Measurements from ENCODE around the gene FAM83F.

The FAM83F gene

GRCh38 chr22:39994041-39994565 lies 651 bp upstream of the FAM83F start:
- DNase-seq: peak; percentile 54
- ATAC-seq: peak; percentile 65

GRCh38 chr22:39995393-39996252 lies 869 bp downstream of the FAM83F start:
- ATAC-seq: no peak

GRCh38 chr22:39996732-39997131 lies 2.0 kb downstream of the FAM83F start:
- DNase-seq (no peak), ATAC-seq (no peak)

More at GRCh38 chr22:39995393-39996252, 869 bp downstream of the FAM83F start:
- DNase-seq: no peak

GRCh38 chr22:39997421-39997820 lies 2.7 kb downstream of the FAM83F start:
- DNase-seq (no peak), ATAC-seq (no peak)

GRCh38 chr22:39997939-39998726 lies 3.4 kb downstream of the FAM83F start:
- no peak for ATAC-seq
- DNase-seq: no peak

- no peak for DNase-seq
- no peak for ATAC-seq
Measured at GRCh38 chr22:39999144-39999757, 4.5 kb downstream of the FAM83F start.

GRCh38 chr22:40000171-40000570 lies 5.4 kb downstream of the FAM83F start:
- no peak for DNase-seq
- no peak for ATAC-seq

GRCh38 chr22:40001106-40001505 lies 6.4 kb downstream of the FAM83F start:
- no peak for ATAC-seq
- DNase-seq: no peak

GRCh38 chr22:40001800-40002577 lies 7.2 kb downstream of the FAM83F start:
- DNase-seq: no peak
- ATAC-seq: no peak

GRCh38 chr22:40002935-40003715 lies 8.4 kb downstream of the FAM83F start:
- DNase-seq (no peak), ATAC-seq (no peak)

GRCh38 chr22:40004836-40005235 lies 10.1 kb downstream of the FAM83F start:
- DNase-seq: no peak
- ATAC-seq: no peak

- ATAC-seq: no peak
- no peak for DNase-seq
Measured at GRCh38 chr22:40006641-40007040, 11.9 kb downstream of the FAM83F start.

GRCh38 chr22:40007853-40008710 lies 13.3 kb downstream of the FAM83F start:
- ATAC-seq: peak; percentile 24
- DNase-seq: no peak

GRCh38 chr22:40008726-40009291 lies 14.1 kb downstream of the FAM83F start:
- ATAC-seq: no peak

GRCh38 chr22:40009292-40009774 lies 14.6 kb downstream of the FAM83F start:
- DNase-seq: no peak
- ATAC-seq: no peak

More at GRCh38 chr22:40008726-40009291, 14.1 kb downstream of the FAM83F start:
- DNase-seq: no peak

- ATAC-seq (peak; percentile 47), DNase-seq (peak; percentile 18)
Measured at GRCh38 chr22:40009951-40010671, 15.4 kb downstream of the FAM83F start.

- ATAC-seq: no peak
Measured at GRCh38 chr22:40010746-40011145, 16.0 kb downstream of the FAM83F start.

GRCh38 chr22:40014667-40015248 lies 20.0 kb downstream of the FAM83F start:
- no peak for ATAC-seq
- DNase-seq: no peak

More at GRCh38 chr22:40010746-40011145, 16.0 kb downstream of the FAM83F start:
- DNase-seq: no peak

Measured in stimulated activated naive CD8-positive, alpha-beta T cell treated with anti-CD3 and anti-CD28 coated beads, Interleukin-15, Interleukin-2, amounts not matched to agents 100 U/mL and 50 U/mL, for 24 hours (primary cell).